DMS53 treated with DMSO at 0.1 percent for 48 hours (cell line): ENCODE measurements around the gene FBXO31.
"Not testable (repeated sequence)": the region's sequence is repeated elsewhere in the genome, so short reads cannot be mapped to it uniquely, and the experiment has no call there.

Experiments used
- DNase-seq: peaks from one replicate; lab custom pipeline; 2025; ENCODE audit not compliant: unreplicated experiment; lab: John Stamatoyannopoulos, UW

Gene FBXO31

DNA sequence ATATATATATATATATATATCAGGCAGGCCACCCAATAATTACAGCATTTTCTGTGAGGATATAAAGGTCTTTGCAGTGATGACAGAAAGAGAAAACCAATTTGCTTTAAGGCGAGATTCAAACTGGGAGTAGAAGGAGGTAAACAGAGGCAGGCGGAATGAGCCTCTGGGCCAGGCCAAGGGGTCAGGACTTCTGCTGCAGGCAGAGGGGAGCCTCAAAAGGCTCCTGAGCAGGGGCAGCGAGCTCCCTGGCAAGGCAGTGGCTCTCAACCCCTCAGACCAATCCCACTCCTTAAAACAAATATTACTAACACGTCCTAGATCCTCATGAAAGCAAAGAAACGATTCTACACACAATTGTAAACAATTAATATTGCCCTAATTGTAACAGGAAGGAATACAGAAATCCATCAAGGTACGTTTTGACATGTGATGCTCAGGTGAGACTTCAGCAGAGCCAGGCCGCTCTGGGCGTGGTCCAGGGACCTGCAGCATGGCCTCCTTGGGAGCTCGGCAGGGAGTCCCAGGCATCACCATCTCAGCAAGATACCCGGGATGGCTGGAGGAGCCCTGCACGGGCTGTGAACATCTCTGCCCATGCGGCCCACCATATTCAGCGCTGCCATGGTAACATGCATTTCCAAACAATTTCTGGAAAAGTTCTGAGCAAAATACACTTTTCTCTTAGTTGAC is 18.4 kb downstream of the FBXO31 start:
- DNase-seq = no peak

DNA sequence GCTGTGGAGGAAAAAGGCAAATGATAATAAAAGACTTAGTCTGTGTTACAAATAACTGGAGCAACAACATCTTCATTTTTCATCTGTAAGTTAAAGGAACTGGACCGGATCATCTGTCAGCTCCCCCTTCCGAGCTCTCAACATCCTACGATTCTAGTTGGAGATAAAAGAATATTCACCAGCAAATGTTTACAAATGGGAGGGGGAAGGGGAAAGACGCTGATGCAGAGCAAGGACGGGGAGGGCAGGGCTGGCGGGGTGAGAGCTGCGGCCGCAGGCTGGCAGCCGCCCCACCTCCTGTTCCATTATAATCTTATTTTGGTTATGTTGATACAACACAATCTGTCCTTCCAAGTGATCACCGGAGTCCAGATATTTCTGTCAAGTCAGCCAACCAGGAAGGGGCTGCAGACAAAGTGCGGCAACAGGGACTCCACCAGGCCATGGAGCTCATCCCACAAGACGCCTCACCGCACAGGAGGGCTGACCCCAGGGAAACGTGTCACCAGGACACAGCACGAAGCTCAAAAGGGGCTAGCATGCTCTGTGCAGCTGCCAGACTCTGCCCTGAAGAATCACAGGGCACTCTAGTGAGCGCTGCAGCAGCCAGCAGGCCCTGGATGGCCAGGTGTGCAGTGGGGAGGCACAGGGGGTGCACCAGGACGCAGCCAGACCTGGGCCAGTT is 19.7 kb downstream of the FBXO31 start:
- DNase-seq = no peak

DNA sequence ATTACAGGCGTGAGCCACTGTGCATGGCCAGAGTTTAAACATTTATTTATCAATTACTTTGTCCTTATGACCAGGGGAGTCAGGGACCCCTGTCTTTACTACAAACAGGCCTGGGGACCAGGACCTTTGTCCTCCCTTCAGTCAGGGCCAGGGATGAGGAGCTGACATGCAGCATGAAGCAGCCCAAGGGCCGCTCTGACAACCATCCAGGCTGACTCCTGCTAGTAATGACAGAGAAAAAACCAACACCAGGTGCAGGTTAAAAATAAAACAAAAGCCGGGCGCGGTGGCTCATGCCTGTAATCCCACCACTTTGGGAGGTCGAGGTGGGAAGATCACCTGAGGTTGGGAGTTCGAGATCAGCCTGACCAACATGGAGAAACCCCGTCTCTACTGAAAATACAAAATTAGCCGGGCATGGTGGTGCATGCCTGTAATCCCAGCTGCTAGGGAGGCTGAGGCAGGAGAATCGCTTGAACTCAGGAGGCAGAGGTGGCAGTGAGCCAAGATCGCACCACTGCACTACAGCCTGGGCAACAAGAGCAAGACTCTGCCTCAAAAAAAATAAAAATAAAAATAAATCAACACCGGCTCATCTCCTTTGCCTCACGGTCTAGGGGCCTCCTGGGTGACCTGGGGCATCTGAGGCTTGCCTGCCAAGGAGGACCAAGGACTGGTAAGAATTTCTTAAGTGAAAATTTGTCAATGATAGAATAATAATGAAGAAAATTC is 20.6 kb downstream of the FBXO31 start:
- not testable (repeated sequence) for DNase-seq

DNA sequence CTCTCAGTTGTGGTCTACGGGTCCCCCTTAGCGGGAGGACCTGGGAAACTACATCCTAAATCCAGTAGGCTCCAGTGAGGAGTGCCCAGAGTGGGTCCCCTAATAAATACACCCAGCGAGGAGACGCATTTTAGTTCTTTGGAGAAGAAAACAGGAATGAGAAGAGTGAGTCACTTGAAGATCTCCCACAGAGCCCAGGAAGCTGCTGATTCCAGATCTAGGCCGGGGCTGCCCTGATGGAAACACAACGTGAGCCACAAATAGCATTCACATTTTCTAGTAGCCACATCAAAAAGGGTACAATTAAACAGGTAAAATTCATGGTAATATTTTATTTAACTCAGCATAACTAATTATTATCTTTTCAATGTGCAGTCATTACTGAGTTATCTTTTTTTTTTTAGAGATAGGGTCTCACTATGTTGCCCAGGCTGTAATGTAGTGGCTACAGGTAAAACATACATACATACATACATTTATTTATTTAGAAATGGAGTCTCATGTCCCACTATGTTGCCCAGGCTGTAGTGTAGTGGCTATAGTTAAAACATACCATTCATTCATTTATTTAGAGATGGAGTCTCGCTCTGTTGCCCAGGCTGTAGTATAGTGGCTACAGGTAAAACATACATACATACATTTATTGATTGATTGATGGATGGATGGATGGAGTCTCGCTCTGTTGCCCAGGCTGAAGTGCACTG is 21.5 kb downstream of the FBXO31 start:
- no peak for DNase-seq

- no peak for DNase-seq
These were observed 22.5 kb downstream of the FBXO31 start for GRCh38 chr16:87360862-87361610.

- no peak for DNase-seq
These were observed 24.5 kb downstream of the FBXO31 start for GRCh38 chr16:87359121-87359520.

- DNase-seq = no peak
These were observed 24.9 kb downstream of the FBXO31 start for GRCh38 chr16:87358696-87359095.

DNA sequence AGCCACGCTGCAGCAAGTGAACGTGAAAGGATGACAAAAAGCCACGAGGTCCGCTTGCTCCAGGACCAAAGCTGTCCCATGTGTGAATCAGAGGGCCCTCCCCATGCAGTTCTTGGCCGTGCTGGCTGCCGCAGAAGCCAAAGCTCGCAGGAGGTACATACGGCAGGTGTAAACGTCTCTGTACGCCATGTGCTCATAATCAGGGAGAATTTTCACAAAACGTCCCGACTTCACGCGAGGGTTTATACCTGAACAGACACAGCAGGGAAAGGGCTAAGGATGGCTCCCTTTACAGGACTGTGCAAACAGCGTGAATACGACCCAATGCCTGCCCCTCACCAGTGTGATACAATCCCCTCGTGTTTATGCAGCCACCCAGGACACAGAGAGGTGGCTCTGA is 25.3 kb downstream of the FBXO31 start:
- DNase-seq = no peak

DNA sequence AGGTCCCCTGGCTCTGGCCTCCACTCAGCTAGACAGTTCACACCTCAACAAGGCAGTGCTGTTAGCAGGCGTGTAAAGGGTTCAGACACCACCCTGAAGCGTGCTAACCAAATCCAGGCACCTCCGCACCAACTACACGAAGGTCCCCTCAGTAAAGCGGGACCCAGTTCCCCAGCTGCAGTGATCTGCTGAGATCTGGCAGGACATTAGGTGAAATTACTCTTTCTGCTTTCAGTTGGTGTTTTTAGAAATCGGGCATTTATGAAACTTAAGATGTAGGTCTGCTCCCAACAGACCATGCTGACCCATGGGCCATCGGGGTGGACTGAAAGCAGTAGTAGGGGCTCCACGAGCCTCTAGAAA is 27.1 kb downstream of the FBXO31 start:
- DNase-seq = no peak

- no peak for DNase-seq
These were observed 30.0 kb downstream of the FBXO31 start for GRCh38 chr16:87353613-87354012.

DNA sequence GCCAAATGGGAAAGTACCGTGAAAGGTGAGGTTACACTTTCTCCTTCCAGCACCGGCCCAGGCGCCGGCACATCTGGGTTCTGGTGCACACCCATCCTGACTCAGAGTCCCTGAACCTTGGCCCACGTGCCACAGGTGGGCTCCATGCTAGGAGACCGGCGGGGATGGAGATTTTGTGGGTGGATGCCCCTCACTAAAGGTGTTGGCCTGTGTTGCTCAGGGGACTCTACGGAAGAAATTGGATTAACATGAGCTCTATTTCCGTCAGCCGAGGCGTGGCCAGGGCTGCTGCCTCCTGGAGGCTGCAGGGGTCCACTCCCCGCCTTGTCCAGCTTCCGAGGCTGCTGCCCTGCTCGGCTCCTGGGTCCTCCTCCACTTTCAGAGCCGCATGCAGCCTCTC is 30.8 kb downstream of the FBXO31 start:
- no peak for DNase-seq

DNA sequence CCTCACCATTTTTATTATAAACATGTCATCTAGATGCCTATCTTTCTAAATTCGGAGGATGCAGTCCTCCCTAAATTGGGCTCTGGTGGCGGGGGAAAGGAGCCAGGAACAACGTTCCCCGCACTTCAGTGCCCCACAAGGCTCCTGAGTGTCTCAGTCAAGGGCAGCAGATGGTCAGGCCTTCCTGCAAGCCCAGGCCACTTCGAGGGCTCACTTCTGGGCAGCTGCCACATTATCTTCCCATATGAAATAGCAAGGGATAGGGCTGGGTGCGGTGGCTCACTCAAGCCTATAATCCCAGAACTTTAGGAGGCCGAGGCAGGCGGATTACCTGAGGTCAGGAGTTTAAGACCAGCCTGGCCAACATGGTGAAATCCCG is 32.3 kb downstream of the FBXO31 start:
- no peak for DNase-seq

DNA sequence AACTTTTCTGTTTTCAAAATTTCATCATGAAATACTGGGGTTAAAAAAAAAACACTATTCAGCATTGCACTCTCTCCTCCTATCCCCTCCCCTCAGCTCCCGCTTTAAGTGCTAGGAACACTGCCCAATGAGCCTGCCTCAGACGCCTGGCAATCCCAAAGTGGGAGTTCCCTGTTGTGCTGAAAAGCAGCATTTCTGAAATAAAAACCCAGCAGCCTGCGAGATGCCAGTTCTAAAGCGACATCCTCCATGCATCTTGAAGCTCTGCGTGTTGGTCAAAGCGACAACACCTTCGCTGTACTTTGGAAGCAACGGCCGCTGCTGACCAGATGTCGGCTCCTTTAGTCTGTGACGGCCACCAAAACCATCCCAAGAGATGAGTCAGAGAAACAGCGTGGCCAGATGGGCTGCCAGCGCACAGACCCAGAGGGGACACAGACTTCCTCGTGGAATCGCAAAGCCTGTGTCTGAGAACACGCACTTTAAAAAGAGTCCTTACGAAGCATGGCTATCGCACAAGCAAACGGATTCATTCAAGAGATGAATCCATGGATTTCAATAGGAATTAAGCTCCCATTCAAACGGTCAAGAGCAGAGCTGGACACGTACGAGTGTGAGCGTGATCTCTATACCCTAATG is 32.8 kb downstream of the FBXO31 start:
- DNase-seq = no peak

DNA sequence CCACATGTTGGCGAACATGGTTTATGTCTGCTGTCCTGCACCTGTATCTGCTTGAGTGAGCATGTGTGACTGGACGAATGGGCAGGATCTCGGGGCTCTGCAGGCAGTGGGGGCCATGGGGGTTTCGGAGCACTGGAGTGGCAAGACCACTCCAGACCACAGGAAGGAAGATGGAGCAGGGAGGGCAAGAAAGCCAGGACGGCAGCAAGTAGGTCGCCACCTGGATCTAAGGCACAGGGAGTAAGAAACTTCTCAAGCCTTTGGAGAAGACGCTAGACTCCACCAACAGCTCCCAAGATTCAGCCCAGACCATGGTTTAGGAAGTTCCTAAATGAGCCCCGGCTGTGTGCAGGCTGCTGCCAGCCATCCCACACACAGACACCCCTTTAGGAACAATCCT is 33.5 kb downstream of the FBXO31 start:
- no peak for DNase-seq

- DNase-seq = no peak
These were observed 34.9 kb downstream of the FBXO31 start for GRCh38 chr16:87348616-87349157.

GRCh38 chr16:87347932-87348615 is 35.5 kb downstream of the FBXO31 start:
- DNase-seq = no peak

- DNase-seq = no peak
These were observed 37.0 kb downstream of the FBXO31 start for GRCh38 chr16:87346517-87347060.

- no peak for DNase-seq
These were observed 37.7 kb downstream of the FBXO31 start for GRCh38 chr16:87345726-87346424.
